ENCODE results near the gene SFRP5. TPM values are rescaled to one million over a fixed set of nuclear protein-coding genes. Genes with fewer than 3 reads are reported as not detected.
A peak's percentile ranks its signal among the peaks of the same experiment; 100 is the strongest.

The SFRP5 gene
- total RNA-seq, 1 donor from 2014 or later = 0.16 TPM

DNA sequence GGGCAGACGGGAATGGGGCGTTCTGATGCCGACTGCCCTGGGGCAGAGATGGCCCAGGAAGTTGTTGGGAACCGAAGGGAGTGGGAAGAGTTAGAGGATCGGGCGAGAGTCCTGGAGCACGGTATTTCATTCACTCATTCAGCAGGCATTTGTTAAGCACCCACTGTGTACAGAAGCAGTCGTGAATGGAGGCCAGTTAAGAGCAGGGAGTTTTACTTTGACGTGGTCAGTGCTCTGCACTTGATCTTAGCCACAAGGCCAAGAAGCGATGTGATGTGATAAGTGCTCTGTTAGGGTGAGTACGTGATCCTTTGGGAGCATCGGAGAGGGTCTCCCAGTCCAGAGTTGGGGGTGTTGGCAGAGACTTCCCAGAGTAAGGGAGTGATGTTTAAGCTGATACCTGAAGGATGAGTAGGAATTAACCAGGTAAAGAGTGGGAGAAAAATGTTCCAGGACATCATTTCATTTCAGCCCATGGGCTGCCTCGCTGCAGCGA, 34.0 kb downstream of the SFRP5 start:
- Histone ChIP-seq H3K4me2 (ENCODE audit: low read length) (peak overlapping the region; percentile 94), H4K20me1 (ENCODE audit: insufficient read depth, low read length) (peaks cover 30% of the 10 kb centered on the region), H3K27ac (ENCODE audit: low read depth, low read length) (peak overlapping the region; percentile 90), H3K9me3 (ENCODE audit: insufficient read depth, low read depth, low read length) (no peaks in the 10 kb centered on the region), H3K36me3 (ENCODE audit: insufficient read depth, low read length) (peaks cover 10% of the 10 kb centered on the region), H3K79me2 (ENCODE audit: insufficient read depth, low read length) (peaks cover 42% of the 10 kb centered on the region), H3K27me3 (ENCODE audit: insufficient read depth, low read length) (no peaks in the 10 kb centered on the region), H2AFZ (ENCODE audit: low read depth, low read length) (peak overlapping the region; percentile 85), H3K9ac (ENCODE audit: low read length) (peak overlapping the region; percentile 94), H3K4me1 (ENCODE audit: insufficient read depth, low read length) (peaks cover 11% of the 10 kb centered on the region), H3K4me3 (ENCODE audit: insufficient read depth, low read depth, low read length) (peak overlapping the region; percentile 91)
- DNase-seq (ENCODE audit: low read depth) = peak; percentile 36
- H3K9me3 Mint-ChIP-seq (ENCODE audit: unreplicated experiment) = peaks cover 1% of the 10 kb centered on the region
- H3K27ac Mint-ChIP-seq (ENCODE audit: unreplicated experiment) = peak overlapping the region; percentile 78
- peaks cover 7% of the 10 kb centered on the region for H3K27me3 Mint-ChIP-seq (ENCODE audit: low read depth, unreplicated experiment)
- H3K4me3 Mint-ChIP-seq (ENCODE audit: unreplicated experiment) = peak overlapping the region; percentile 92
- peaks cover 13% of the 10 kb centered on the region for H3K4me1 Mint-ChIP-seq (ENCODE audit: low read depth, unreplicated experiment)
- no peak for TF ChIP-seq EZH2 (IDR thresholded peaks at IDR 0.05; ENCODE audit: insufficient read depth, low read length)
- TF ChIP-seq, protein P1, sequence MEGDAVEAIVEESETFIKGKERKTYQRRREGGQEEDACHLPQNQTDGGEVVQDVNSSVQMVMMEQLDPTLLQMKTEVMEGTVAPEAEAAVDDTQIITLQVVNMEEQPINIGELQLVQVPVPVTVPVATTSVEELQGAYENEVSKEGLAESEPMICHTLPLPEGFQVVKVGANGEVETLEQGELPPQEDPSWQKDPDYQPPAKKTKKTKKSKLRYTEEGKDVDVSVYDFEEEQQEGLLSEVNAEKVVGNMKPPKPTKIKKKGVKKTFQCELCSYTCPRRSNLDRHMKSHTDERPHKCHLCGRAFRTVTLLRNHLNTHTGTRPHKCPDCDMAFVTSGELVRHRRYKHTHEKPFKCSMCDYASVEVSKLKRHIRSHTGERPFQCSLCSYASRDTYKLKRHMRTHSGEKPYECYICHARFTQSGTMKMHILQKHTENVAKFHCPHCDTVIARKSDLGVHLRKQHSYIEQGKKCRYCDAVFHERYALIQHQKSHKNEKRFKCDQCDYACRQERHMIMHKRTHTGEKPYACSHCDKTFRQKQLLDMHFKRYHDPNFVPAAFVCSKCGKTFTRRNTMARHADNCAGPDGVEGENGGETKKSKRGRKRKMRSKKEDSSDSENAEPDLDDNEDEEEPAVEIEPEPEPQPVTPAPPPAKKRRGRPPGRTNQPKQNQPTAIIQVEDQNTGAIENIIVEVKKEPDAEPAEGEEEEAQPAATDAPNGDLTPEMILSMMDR (IDR thresholded peaks at IDR 0.05; ENCODE audit: insufficient read depth, low read depth, low read length) = no peak
- H3K36me3 Mint-ChIP-seq (ENCODE audit: low read depth, unreplicated experiment) = peaks cover 6% of the 10 kb centered on the region
- no peak for FAIRE-seq

- H3K9ac ChIP-seq (ENCODE audit: low read length) = peak within 1 kb of the TSS; percentile 94
- no peaks in the 10 kb centered on the region for H3K9me3 ChIP-seq (ENCODE audit: insufficient read depth, low read depth, low read length)
- no peaks in the 10 kb centered on the region for H3K27me3 ChIP-seq (ENCODE audit: insufficient read depth, low read length)
- DNase-seq (ENCODE audit: low read depth) = peak; percentile 79
- H3K27ac ChIP-seq (ENCODE audit: low read depth, low read length) = peak within 1 kb of the TSS; percentile 90
- H3K4me3 ChIP-seq (ENCODE audit: insufficient read depth, low read depth, low read length) = peak within 1 kb of the TSS; percentile 91
- H3K36me3 Mint-ChIP-seq (ENCODE audit: low read depth, unreplicated experiment) = peaks cover 6% of the 10 kb centered on the region
- peaks cover 7% of the 10 kb centered on the region for H3K27me3 Mint-ChIP-seq (ENCODE audit: low read depth, unreplicated experiment)
- peak within 1 kb of the TSS; percentile 78 for H3K27ac Mint-ChIP-seq (ENCODE audit: unreplicated experiment)
- H3K4me1 Mint-ChIP-seq (ENCODE audit: low read depth, unreplicated experiment) = peaks cover 13% of the 10 kb centered on the region
- FAIRE-seq = peak; percentile 29
- TF ChIP-seq, protein P1 (IDR thresholded peaks at IDR 0.05; ENCODE audit: insufficient read depth, low read depth, low read length) = no peak
- TF ChIP-seq EZH2 (IDR thresholded peaks at IDR 0.05; ENCODE audit: insufficient read depth, low read length) = no peak
- H2AFZ ChIP-seq (ENCODE audit: low read depth, low read length) = peak within 1 kb of the TSS; percentile 85
- peaks cover 11% of the 10 kb centered on the region for H3K4me1 ChIP-seq (ENCODE audit: insufficient read depth, low read length)
- peaks cover 10% of the 10 kb centered on the region for H3K36me3 ChIP-seq (ENCODE audit: insufficient read depth, low read length)
- peak within 1 kb of the TSS; percentile 94 for H3K4me2 ChIP-seq (ENCODE audit: low read length)
- peaks cover 1% of the 10 kb centered on the region for H3K9me3 Mint-ChIP-seq (ENCODE audit: unreplicated experiment)
- H4K20me1 ChIP-seq (ENCODE audit: insufficient read depth, low read length) = peaks cover 29% of the 10 kb centered on the region
- peak within 1 kb of the TSS; percentile 92 for H3K4me3 Mint-ChIP-seq (ENCODE audit: unreplicated experiment)
- H3K79me2 ChIP-seq (ENCODE audit: insufficient read depth, low read length) = peaks cover 40% of the 10 kb centered on the region
Observed at GRCh38 chr10:97736902-97737769, 34.7 kb downstream of the SFRP5 start, which contains the start of gene ZFYVE27. TSS of gene ZFYVE27 (plus strand) at chr10:97737128. CDS start at chr10:97738478, 1,350 bp downstream.

All from astrocyte (in vitro differentiated cells and primary cell).